Upper lobe of right lung (tissue), 1 donor: ENCODE data around the gene SUSD2. TPM values are rescaled to one million over a fixed set of nuclear protein-coding genes. Genes with fewer than 3 reads are reported as not detected.
A peak's percentile ranks its signal among the peaks of the same experiment; 100 is the strongest.

Source experiments
- ATAC-seq: fragments of 200-7000 bp; cut with Tn5 transposase; one replicate; pipeline ENCODE4 v1.9.1; 2020; ENCODE audit warnings: mild to moderate bottlenecking, moderate library complexity
- DNase-seq: peaks from one replicate; pipeline ENCODE4 v3.0.0-alpha.2; 2020
- H3K27ac ChIP-seq: fragments of 200-600 bp; one replicate; pipeline ENCODE4 v1.8.0; 2022
- H3K27me3 ChIP-seq: fragments of 200-600 bp; one replicate; pipeline ENCODE4 v1.8.0; 2022; ENCODE audit warnings: mild to moderate bottlenecking
- H3K36me3 ChIP-seq: fragments of 200-600 bp; one replicate; pipeline ENCODE4 v1.8.0; 2022
- H3K4me1 ChIP-seq: fragments of 200-600 bp; one replicate; pipeline ENCODE4 v1.8.0; 2022
- H3K4me3 ChIP-seq: fragments of 200-600 bp; one replicate; pipeline ENCODE4 v1.8.0; 2022; ENCODE audit warnings: mild to moderate bottlenecking
- H3K9me3 ChIP-seq: fragments of 200-600 bp; one replicate; pipeline ENCODE4 v1.8.0; 2022
- CTCF ChIP-seq: fragments of 200-600 bp; IDR thresholded peaks from one replicate; pipeline ENCODE4 v1.8.0; 2022; ENCODE audit warnings: antibody characterized with exemption
- intact Hi-C: fragments of 100-400 bp; cut with DNase I; formaldehyde crosslinking; loops from one replicate; pipeline ENCODE4 v1.11.0; 2022
- total RNA-seq: library from RNA; stranded (reverse); fragmentation: NEBNext Ultra II Directional; extraction: Animal tissue kit (Norgen Biotek cat#: 25700); gene quantifications from one replicate; pipeline ENCODE4 v1.2.1, GENCODE V29; 2021
- donor health status: DM: no; HTN: yes; CAD: no; lungs with severe emphysema.

Gene SUSD2
- total RNA-seq, 1 donor from 2014 or later, result 277 TPM

DNA sequence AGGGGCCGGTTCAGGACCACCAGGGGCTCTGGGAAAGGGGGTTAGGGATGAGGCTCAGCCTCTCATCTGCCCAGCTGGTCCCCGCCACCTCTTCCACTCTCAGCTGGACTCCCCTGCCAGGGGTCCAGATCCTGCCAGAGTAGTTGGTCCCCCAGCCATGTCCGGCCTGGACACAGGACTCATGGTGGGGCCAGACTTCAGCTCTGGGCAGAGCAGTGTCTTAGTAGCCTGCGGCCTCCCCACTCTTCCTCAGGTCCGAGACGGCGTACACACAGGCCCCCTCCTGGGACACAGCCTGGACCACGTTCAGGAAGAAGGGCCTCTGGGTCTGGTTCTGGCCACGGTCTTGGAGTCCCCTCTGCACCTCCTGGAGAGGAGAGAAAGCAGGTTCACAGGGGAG, 38.5 kb downstream of the SUSD2 start:
- H3K9me3 ChIP-seq, result peaks cover 3% of the 10 kb centered on the region
- H3K36me3 ChIP-seq, result peaks cover 11% of the 10 kb centered on the region
- DNase-seq (no peak), ATAC-seq (no peak)
- H3K4me1 ChIP-seq, result no peaks in the 10 kb centered on the region
- no peak for TF ChIP-seq CTCF
- H3K4me3 ChIP-seq, result no peak overlapping the region
- no peaks in the 10 kb centered on the region for H3K27me3 ChIP-seq
- H3K27ac ChIP-seq, result no peak overlapping the region
- intact Hi-C loops, result no loop called here

GRCh38 chr22:24224468-24224867, 43.2 kb downstream of the SUSD2 start:
- no peak overlapping the region for H3K4me3 ChIP-seq
- H3K27me3 ChIP-seq, result no peaks in the 10 kb centered on the region
- DNase-seq (no peak), ATAC-seq (no peak)
- H3K4me1 ChIP-seq, result no peaks in the 10 kb centered on the region
- intact Hi-C loops, result no loop called here
- no peak for TF ChIP-seq CTCF
- H3K27ac ChIP-seq, result no peak overlapping the region
- peaks cover 9% of the 10 kb centered on the region for H3K36me3 ChIP-seq
- peaks cover 4% of the 10 kb centered on the region for H3K9me3 ChIP-seq

GRCh38 chr22:24225044-24225601, 43.8 kb downstream of the SUSD2 start:
- Histone ChIP-seq H3K4me1 (no peaks in the 10 kb centered on the region), H3K36me3 (peaks cover 3% of the 10 kb centered on the region), H3K27ac (no peak overlapping the region), H3K9me3 (peaks cover 4% of the 10 kb centered on the region), H3K4me3 (no peak overlapping the region), H3K27me3 (no peaks in the 10 kb centered on the region)
- TF ChIP-seq CTCF, result no peak
- DNase-seq, result no peak
- peak; percentile 30 for ATAC-seq
- intact Hi-C loops, result no loop called here

DNA sequence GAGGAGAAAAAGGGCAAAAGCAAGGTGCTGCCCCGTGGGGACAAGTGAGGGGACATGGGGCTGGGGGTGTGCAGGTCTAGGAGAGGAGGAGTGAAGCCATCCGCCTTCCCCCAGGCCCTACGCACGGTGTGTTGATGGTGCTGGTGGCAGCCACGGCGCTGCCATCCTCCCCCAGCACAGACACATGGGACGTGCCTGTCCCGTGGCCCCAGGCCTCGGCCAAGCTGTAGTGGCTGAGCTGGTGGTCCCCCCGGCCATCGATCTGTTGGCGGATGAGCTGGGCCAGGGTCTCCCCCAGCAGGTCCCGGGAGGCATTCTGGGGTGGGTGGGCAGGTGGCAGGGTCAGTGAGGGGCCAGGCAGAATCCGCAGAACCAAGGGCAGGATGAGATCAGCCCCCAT, 44.7 kb downstream of the SUSD2 start:
- no peaks in the 10 kb centered on the region for H3K36me3 ChIP-seq
- intact Hi-C loops, result no loop called here
- no peaks in the 10 kb centered on the region for H3K4me1 ChIP-seq
- peak; percentile 24 for ATAC-seq
- H3K27me3 ChIP-seq, result no peaks in the 10 kb centered on the region
- no peak overlapping the region for H3K4me3 ChIP-seq
- H3K9me3 ChIP-seq, result peaks cover 4% of the 10 kb centered on the region
- H3K27ac ChIP-seq, result no peak overlapping the region
- no peak for TF ChIP-seq CTCF
- no peak for DNase-seq

DNA sequence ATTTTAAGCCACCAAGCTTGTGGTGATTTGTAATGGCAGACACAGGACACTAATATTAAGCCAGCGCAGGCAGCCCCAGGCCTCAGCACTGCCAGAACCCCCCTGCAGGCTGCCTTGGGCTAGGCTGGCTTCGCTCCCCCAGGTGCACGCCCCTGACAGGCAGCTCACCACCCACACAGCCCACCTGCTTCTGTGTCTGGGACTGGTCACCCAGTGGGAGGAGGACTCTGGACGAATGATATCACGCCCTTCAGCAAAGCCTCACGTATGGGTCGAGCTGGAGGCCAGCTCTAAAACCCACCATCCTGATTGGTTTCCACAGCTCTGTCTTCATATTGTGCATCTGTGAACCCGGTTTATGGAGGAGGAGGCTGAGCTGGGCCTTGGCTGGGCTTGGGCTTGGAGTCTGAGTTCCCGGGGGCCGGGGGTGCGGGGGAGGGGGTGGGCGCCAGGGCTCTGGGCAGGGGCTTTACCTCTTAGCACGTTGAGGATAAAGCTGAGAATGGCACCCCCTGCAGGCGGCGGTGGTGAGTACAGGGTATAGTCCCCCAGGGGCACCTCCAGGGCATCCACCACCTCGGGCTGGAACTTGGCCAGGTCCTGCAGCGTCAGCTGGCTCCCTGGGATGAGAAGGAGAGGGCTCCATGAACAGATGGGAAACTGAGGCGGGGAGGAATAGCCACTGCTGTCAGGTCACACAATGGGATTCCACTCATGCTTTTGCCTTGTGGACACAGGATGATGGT, 49.8 kb downstream of the SUSD2 start:
- Histone ChIP-seq H3K27ac (no peak overlapping the region), H3K9me3 (no peaks in the 10 kb centered on the region), H3K27me3 (no peaks in the 10 kb centered on the region), H3K36me3 (no peaks in the 10 kb centered on the region), H3K4me1 (no peaks in the 10 kb centered on the region), H3K4me3 (no peak overlapping the region)
- peak; percentile 87 for DNase-seq
- TF ChIP-seq CTCF, result peak; percentile 44
- intact Hi-C loops, result no loop called here
- ATAC-seq, result peak; percentile 75
